Mesendoderm (in vitro differentiated cells): ENCODE measurements around the gene MIOX.
A peak's percentile ranks its signal among the peaks of the same experiment; 100 is the strongest.

Experiments used
- DNase-seq: peaks from one replicate; pipeline ENCODE4 v3.0.0; 2013
- H2AK5ac ChIP-seq: 2 replicates; pipeline ENCODE4 v1.6.1; 2013; ENCODE audit warnings: low read length, inconsistent platforms
- H2BK120ac ChIP-seq: 2 replicates; pipeline ENCODE4 v1.6.1; 2013; ENCODE audit warnings: low read depth, mild to moderate bottlenecking, low read length, moderate library complexity, mixed read lengths
- H2BK15ac ChIP-seq: replicated peaks from 2 replicates; pipeline ENCODE4 v1.6.1; 2013; ENCODE audit warnings: low read depth, mild to moderate bottlenecking, moderate library complexity
- H2BK5ac ChIP-seq: 2 replicates; pipeline ENCODE4 v1.6.1; 2013; ENCODE audit warnings: low read length, inconsistent platforms
- H3K18ac ChIP-seq: 2 replicates; pipeline ENCODE4 v1.6.1; 2013; ENCODE audit warnings: mild to moderate bottlenecking, low read length, mixed read lengths
- H3K23ac ChIP-seq: one replicate; pipeline ENCODE4 v1.6.1; 2013; ENCODE audit warnings: low read length
- H3K27ac ChIP-seq: 2 replicates; pipeline ENCODE4 v1.5.1; 2013; ENCODE audit warnings: low read depth, mild to moderate bottlenecking, inconsistent platforms, low read length, moderate library complexity
- H3K27me3 ChIP-seq: 2 replicates; pipeline ENCODE4 v1.6.1; 2013; ENCODE audit warnings: low read length, control low read depth, mild to moderate bottlenecking, inconsistent platforms; ENCODE audit not compliant: insufficient read depth, poor library complexity
- H3K36me3 ChIP-seq: 2 replicates; pipeline ENCODE4 v1.6.1; 2013; ENCODE audit warnings: low read length, inconsistent platforms; ENCODE audit not compliant: control insufficient read depth, insufficient read depth
- H3K4ac ChIP-seq: one replicate; pipeline ENCODE4 v1.6.1; 2013; ENCODE audit warnings: low read depth, mild to moderate bottlenecking, low read length, moderate library complexity
- H3K4me1 ChIP-seq: 2 replicates; pipeline ENCODE4 v1.6.1; 2013; ENCODE audit warnings: low read depth, low read length, inconsistent platforms; ENCODE audit not compliant: control insufficient read depth
- H3K4me2 ChIP-seq: 2 replicates; pipeline ENCODE4 v1.6.1; 2013; ENCODE audit warnings: low read length
- H3K4me3 ChIP-seq: 2 replicates; pipeline ENCODE4 v1.5.1; 2013; ENCODE audit warnings: mild to moderate bottlenecking, low read length
- H3K56ac ChIP-seq: one replicate; pipeline ENCODE4 v1.6.1; 2013; ENCODE audit warnings: low read length
- H3K79me1 ChIP-seq: 2 replicates; pipeline ENCODE4 v1.6.1; 2013; ENCODE audit warnings: low read length, inconsistent platforms
- H3K79me2 ChIP-seq: 2 replicates; pipeline ENCODE4 v1.6.1; 2013; ENCODE audit warnings: mild to moderate bottlenecking, low read length; ENCODE audit not compliant: control insufficient read depth, insufficient read depth
- H3K9ac ChIP-seq: 2 replicates; pipeline ENCODE4 v1.6.1; 2013; ENCODE audit warnings: low read length, inconsistent platforms
- H4K5ac ChIP-seq: one replicate; pipeline ENCODE4 v1.6.1; 2013; ENCODE audit warnings: low read length
- H4K8ac ChIP-seq: one replicate; pipeline ENCODE4 v1.6.1; 2013; ENCODE audit warnings: low read depth, mild to moderate bottlenecking, control low read depth, low read length, moderate library complexity
- WGBS: extraction: QIAGEN DNeasy Blood & Tissue Kit; methylation state at CpG from one replicate; pipeline ENCODE4 v1.1.7; 2013; ENCODE audit warnings: low lambda C conversion rate, missing lambda C conversion rate; ENCODE audit not compliant: insufficient coverage; ENCODE audit errors: extremely low coverage; 5-methylcytosine and 5-hydroxymethylcytosine counted together

MIOX gene

GRCh38 chr22:50529416-50529896 is 42.8 kb downstream of the MIOX start:
- Histone ChIP-seq H3K27me3 (peaks cover 23% of the 10 kb centered on the region), H3K4me3 (no peak overlapping the region), H3K79me1 (no peaks in the 10 kb centered on the region), H2BK15ac (no peak overlapping the region), H2AK5ac (no peak overlapping the region), H3K36me3 (no peaks in the 10 kb centered on the region), H4K8ac (no peak overlapping the region), H3K4ac (no peak overlapping the region), H3K9ac (no peak overlapping the region), H2BK5ac (no peak overlapping the region), H3K27ac (no peak overlapping the region), H3K56ac (peak overlapping the region; percentile 25), H3K79me2 (no peaks in the 10 kb centered on the region), H3K4me1 (peaks cover 6% of the 10 kb centered on the region), H3K18ac (no peak overlapping the region), H4K5ac (no peak overlapping the region), H3K23ac (no peak overlapping the region), H3K4me2 (no peak overlapping the region), H2BK120ac (no peak overlapping the region)
- DNase-seq = no peak
- no CpG with 5 or more reads among the region's 50 CpGs for WGBS

GRCh38 chr22:50529897-50530579 is 43.4 kb downstream of the MIOX start, which contains the start of gene TYMP:
Gene TYMP, minus strand, starts transcription at chr22:50530012. Its CDS starts 303 bp downstream, at chr22:50529709.
- no peak within 1 kb of the TSS for H3K23ac ChIP-seq
- H4K8ac ChIP-seq = no peak within 1 kb of the TSS
- H3K56ac ChIP-seq = peak within 1 kb of the TSS; percentile 50
- H3K18ac ChIP-seq = no peak within 1 kb of the TSS
- peak within 1 kb of the TSS; percentile 26 for H3K9ac ChIP-seq
- peak within 1 kb of the TSS; percentile 6 for H3K4me2 ChIP-seq
- H4K5ac ChIP-seq = no peak within 1 kb of the TSS
- no peaks in the 10 kb centered on the region for H3K36me3 ChIP-seq
- no CpG with 5 or more reads among the region's 92 CpGs for WGBS
- H3K4me1 ChIP-seq = peaks cover 3% of the 10 kb centered on the region
- no peaks in the 10 kb centered on the region for H3K79me1 ChIP-seq
- H2AK5ac ChIP-seq = no peak within 1 kb of the TSS
- H2BK120ac ChIP-seq = no peak within 1 kb of the TSS
- H3K79me2 ChIP-seq = no peaks in the 10 kb centered on the region
- peaks cover 23% of the 10 kb centered on the region for H3K27me3 ChIP-seq
- no peak within 1 kb of the TSS for H3K4me3 ChIP-seq
- no peak within 1 kb of the TSS for H2BK5ac ChIP-seq
- H3K27ac ChIP-seq = no peak within 1 kb of the TSS
- H3K4ac ChIP-seq = no peak within 1 kb of the TSS
- H2BK15ac ChIP-seq = no peak within 1 kb of the TSS
- DNase-seq = no peak

- Histone ChIP-seq H2AK5ac (no peak overlapping the region), H2BK5ac (no peak overlapping the region), H4K8ac (no peak overlapping the region), H2BK15ac (no peak overlapping the region), H3K27me3 (peaks cover 23% of the 10 kb centered on the region), H3K36me3 (no peaks in the 10 kb centered on the region), H3K4me3 (no peak overlapping the region), H3K27ac (no peak overlapping the region), H3K23ac (no peak overlapping the region), H4K5ac (no peak overlapping the region), H2BK120ac (no peak overlapping the region), H3K79me2 (no peaks in the 10 kb centered on the region), H3K9ac (peak overlapping the region; percentile 26), H3K18ac (no peak overlapping the region), H3K56ac (peak overlapping the region; percentile 50), H3K4ac (no peak overlapping the region), H3K79me1 (no peaks in the 10 kb centered on the region), H3K4me2 (peak overlapping the region; percentile 6), H3K4me1 (peaks cover 3% of the 10 kb centered on the region)
- WGBS = no CpG with 5 or more reads among the region's 21 CpGs
- DNase-seq = no peak
Observed at GRCh38 chr22:50530580-50530876, 43.9 kb downstream of the MIOX start.

- WGBS = no CpG with 5 or more reads among the region's 53 CpGs
Observed at GRCh38 chr22:50530877-50531545, 44.4 kb downstream of the MIOX start.

GRCh38 chr22:50531546-50531961 is 44.9 kb downstream of the MIOX start:
- Histone ChIP-seq H3K36me3 (no peaks in the 10 kb centered on the region), H2BK15ac (no peak overlapping the region), H3K23ac (no peak overlapping the region), H3K56ac (peak overlapping the region; percentile 76), H2BK120ac (no peak overlapping the region), H3K27me3 (peaks cover 23% of the 10 kb centered on the region), H4K5ac (no peak overlapping the region), H2AK5ac (no peak overlapping the region), H2BK5ac (no peak overlapping the region), H3K79me1 (no peaks in the 10 kb centered on the region), H3K4me1 (peaks cover 3% of the 10 kb centered on the region), H3K9ac (peak overlapping the region; percentile 50), H4K8ac (no peak overlapping the region), H3K4me2 (peak overlapping the region; percentile 46), H3K18ac (no peak overlapping the region), H3K4me3 (no peak overlapping the region), H3K79me2 (no peaks in the 10 kb centered on the region), H3K4ac (no peak overlapping the region), H3K27ac (no peak overlapping the region)
- no CpG with 5 or more reads among the region's 44 CpGs for WGBS
- DNase-seq = no peak

More at GRCh38 chr22:50530877-50531545, 44.4 kb downstream of the MIOX start:
- Histone ChIP-seq H3K4ac (no peak overlapping the region), H3K18ac (no peak overlapping the region), H4K8ac (no peak overlapping the region), H2BK120ac (no peak overlapping the region), H3K4me2 (peak overlapping the region; percentile 16), H3K79me1 (no peaks in the 10 kb centered on the region), H3K4me1 (peaks cover 3% of the 10 kb centered on the region), H3K36me3 (no peaks in the 10 kb centered on the region), H3K27me3 (peaks cover 23% of the 10 kb centered on the region), H3K4me3 (no peak overlapping the region), H2AK5ac (no peak overlapping the region), H3K23ac (no peak overlapping the region), H2BK15ac (no peak overlapping the region), H2BK5ac (no peak overlapping the region), H3K27ac (no peak overlapping the region), H3K79me2 (no peaks in the 10 kb centered on the region), H4K5ac (no peak overlapping the region), H3K9ac (peak overlapping the region; percentile 35), H3K56ac (peak overlapping the region; percentile 76)
- peak; percentile 87 for DNase-seq
